Prostate gland (tissue), 2 donors: ENCODE measurements around the gene TMEM212.

Source experiments
- CTCF ChIP-seq, 4 experiments: fragments of 200-600 bp in 2 of 4; fragments of 450-650 bp in 2 of 4; sonication (generic) in 2 of 4; IDR thresholded peaks; 1 replicate in 3 of 4; 2 replicates in 1 of 4; pipeline ENCODE4 v1.5.1; 2016 to 2019; ENCODE audit warnings: antibody characterized with exemption in 4 of 4, mild to moderate bottlenecking in 2 of 4, moderate library complexity in 2 of 4
- POLR2A ChIP-seq: fragments of 450-650 bp; IDR thresholded peaks from one replicate; pipeline ENCODE4 v1.6.1; 2016; ENCODE audit warnings: antibody characterized with exemption, mild to moderate bottlenecking
- POLR2AphosphoS5 ChIP-seq: sonication (generic); formaldehyde crosslinking; IDR thresholded peaks from one replicate; pipeline ENCODE4 v1.6.1; 2017; ENCODE audit warnings: antibody characterized with exemption

- TF ChIP-seq POLR2A: no peak
- no peak for TF ChIP-seq CTCF (IDR thresholded peaks at IDR 0.05)
- TF ChIP-seq POLR2AphosphoS5: no peak
Measured at GRCh38 chr3:171865191-171865865, 22.2 kb downstream of the TMEM212 start.
